ENCODE results near the gene FBXO21. TPM values are rescaled to one million over a fixed set of nuclear protein-coding genes. Genes with fewer than 3 reads are reported as not detected.

FBXO21 gene
- total RNA-seq = 10 to 100 TPM; 38.4 to 54.4 (median 48.6) TPM

GRCh38 chr12:117190210-117190781 lies at the start of gene FBXO21:
Gene FBXO21 (minus strand): TSS chr12:117190470. CDS start chr12:117190456, 14 bp downstream.
- H3K9me3 ChIP-seq = no peaks in the 10 kb centered on the region
- H3K4me3 ChIP-seq = peak within 1 kb of the TSS; percentile 75 to 99 (median 91)
- peaks cover 10 to 37% (median 14%) of the 10 kb centered on the region in 3 donors for H3K4me1 ChIP-seq
- WGBS, 2 donors = 13 to 15% methylated on average over 8 of the region's 59 CpGs
- H3K27ac ChIP-seq = peak within 1 kb of the TSS; percentile 83 to 90 (median 86)
- TF ChIP-seq POLR2A (IDR thresholded peaks at IDR 0.05) (peak in 3 of 4 donors; percentile 87 to 92 (median 89)), CTCF (IDR thresholded peaks at IDR 0.05) (peak in 2 of 6 experiments; percentile 11 to 23)
- intact Hi-C loops (cut with DNase I) = no loop called here
- peaks cover 0 to 26% (median 1%) of the 10 kb centered on the region in 3 donors for H3K36me3 ChIP-seq
- no peaks in the 10 kb centered on the region for H3K27me3 ChIP-seq
- DNase-seq = peak; percentile 44

- no peak for DNase-seq
- Histone ChIP-seq H3K4me1 (no peaks in the 10 kb centered on the region), H3K27ac (no peak overlapping the region), H3K9me3 (no peaks in the 10 kb centered on the region), H3K4me3 (no peak overlapping the region), H3K27me3 (peaks cover 0 to 50% (median 0%) of the 10 kb centered on the region in 4 donors), H3K36me3 (no peaks in the 10 kb centered on the region)
- 11 to 35% methylated on average over 5 to 6 of the region's 13 CpGs for WGBS, 2 donors
- TF ChIP-seq CTCF (IDR thresholded peaks at IDR 0.05) (peak; percentile 34 to 81 (median 68)), POLR2A (IDR thresholded peaks at IDR 0.05) (no peak)
- intact Hi-C loops (cut with DNase I) = loop anchor here (5.0 to 10.0 kb wide), 2 partner anchors 131 to 348 kb away; no protein-coding TSS in a partner anchor
Measured at GRCh38 chr12:117236456-117237001, 46.3 kb upstream of the FBXO21 start.

- Histone ChIP-seq H3K4me3 (no peak overlapping the region), H3K36me3 (no peaks in the 10 kb centered on the region), H3K4me1 (no peaks in the 10 kb centered on the region), H3K27ac (no peak overlapping the region), H3K27me3 (peaks cover 0 to 54% (median 0%) of the 10 kb centered on the region in 4 donors), H3K9me3 (no peaks in the 10 kb centered on the region)
- intact Hi-C loops (cut with DNase I) = loop anchor here (5.0 to 10.0 kb wide), 2 partner anchors 132 to 350 kb away; no protein-coding TSS in a partner anchor
- 27 to 51% methylated on average over 2 of the region's 2 CpGs for WGBS, 2 donors
- DNase-seq = no peak
- no peak for TF ChIP-seq POLR2A (IDR thresholded peaks at IDR 0.05)
- no peak for TF ChIP-seq CTCF (IDR thresholded peaks at IDR 0.05)
Measured at GRCh38 chr12:117235261-117235660, 45.0 kb upstream of the FBXO21 start.

GRCh38 chr12:117234441-117234840 lies 44.2 kb upstream of the FBXO21 start:
- TF ChIP-seq CTCF (IDR thresholded peaks at IDR 0.05) = no peak
- no peak for TF ChIP-seq POLR2A (IDR thresholded peaks at IDR 0.05)
- H3K4me1 ChIP-seq = no peaks in the 10 kb centered on the region
- H3K9me3 ChIP-seq = no peaks in the 10 kb centered on the region
- H3K27me3 ChIP-seq = peaks cover 0 to 54% (median 0%) of the 10 kb centered on the region in 4 donors
- H3K36me3 ChIP-seq = no peaks in the 10 kb centered on the region
- intact Hi-C loops (cut with DNase I) = loop anchor here (10.0 kb wide), 1 partner anchor 350 kb away; no protein-coding TSS in a partner anchor
- no peak overlapping the region for H3K4me3 ChIP-seq
- H3K27ac ChIP-seq = no peak overlapping the region
- no peak for DNase-seq
- 86 to 87% methylated on average over 3 to 15 of the region's 15 CpGs for WGBS, 2 donors

GRCh38 chr12:117231750-117232149 lies 41.5 kb upstream of the FBXO21 start:
- 82 to 83% methylated on average over 8 to 11 of the region's 11 CpGs for WGBS, 2 donors
- DNase-seq = no peak
- no peak overlapping the region for H3K27ac ChIP-seq
- H3K9me3 ChIP-seq = no peaks in the 10 kb centered on the region
- H3K27me3 ChIP-seq = peaks cover 0 to 51% (median 0%) of the 10 kb centered on the region in 4 donors
- no peak overlapping the region for H3K4me3 ChIP-seq
- intact Hi-C loops (cut with DNase I) = loop anchor here (10.0 kb wide), 1 partner anchor 353 kb away; no protein-coding TSS in a partner anchor
- TF ChIP-seq CTCF (IDR thresholded peaks at IDR 0.05) (no peak), POLR2A (IDR thresholded peaks at IDR 0.05) (no peak)
- H3K4me1 ChIP-seq = no peaks in the 10 kb centered on the region
- H3K36me3 ChIP-seq = no peaks in the 10 kb centered on the region
